Testis (tissue), 2 donors: Measurements from ENCODE around the gene ERO1B.

Experiments
- POLR2A ChIP-seq: fragments of 450-650 bp; IDR thresholded peaks from one replicate; pipeline ENCODE4 v1.6.1; 2017; ENCODE audit warnings: antibody characterized with exemption, mild to moderate bottlenecking, moderate library complexity
- TF ChIP-seq, protein P1 (sequence below), 3 experiments: fragments of 450-650 bp in 2 of 3; fragments of 200-600 bp in 1 of 3; sonication (generic) in 1 of 3; IDR thresholded peaks; one replicate each; pipeline ENCODE4 v1.5.1; 2016 to 2019; ENCODE audit warnings: antibody characterized with exemption in 3 of 3, mild to moderate bottlenecking in 2 of 3, moderate library complexity in 1 of 3

DNA sequence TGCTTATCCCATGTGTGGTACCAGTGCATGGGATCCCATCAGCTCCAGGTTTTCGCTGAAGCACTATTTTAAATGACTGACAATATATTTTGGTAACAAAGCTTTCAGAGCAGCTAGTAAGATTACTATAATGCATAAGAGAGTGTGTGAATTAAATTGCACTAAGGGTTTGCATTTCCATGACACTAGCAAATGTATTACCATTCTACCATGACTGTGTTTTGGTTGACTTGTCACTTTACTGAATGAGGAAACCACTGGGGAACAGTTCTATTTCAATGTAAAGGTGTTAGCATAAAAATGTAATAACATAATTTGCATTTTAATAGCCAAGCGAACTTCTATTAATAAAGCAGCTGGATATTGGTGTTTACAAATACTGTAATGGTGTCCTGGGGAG is 31.7 kb upstream of the ERO1B start:
- TF ChIP-seq, protein P1, sequence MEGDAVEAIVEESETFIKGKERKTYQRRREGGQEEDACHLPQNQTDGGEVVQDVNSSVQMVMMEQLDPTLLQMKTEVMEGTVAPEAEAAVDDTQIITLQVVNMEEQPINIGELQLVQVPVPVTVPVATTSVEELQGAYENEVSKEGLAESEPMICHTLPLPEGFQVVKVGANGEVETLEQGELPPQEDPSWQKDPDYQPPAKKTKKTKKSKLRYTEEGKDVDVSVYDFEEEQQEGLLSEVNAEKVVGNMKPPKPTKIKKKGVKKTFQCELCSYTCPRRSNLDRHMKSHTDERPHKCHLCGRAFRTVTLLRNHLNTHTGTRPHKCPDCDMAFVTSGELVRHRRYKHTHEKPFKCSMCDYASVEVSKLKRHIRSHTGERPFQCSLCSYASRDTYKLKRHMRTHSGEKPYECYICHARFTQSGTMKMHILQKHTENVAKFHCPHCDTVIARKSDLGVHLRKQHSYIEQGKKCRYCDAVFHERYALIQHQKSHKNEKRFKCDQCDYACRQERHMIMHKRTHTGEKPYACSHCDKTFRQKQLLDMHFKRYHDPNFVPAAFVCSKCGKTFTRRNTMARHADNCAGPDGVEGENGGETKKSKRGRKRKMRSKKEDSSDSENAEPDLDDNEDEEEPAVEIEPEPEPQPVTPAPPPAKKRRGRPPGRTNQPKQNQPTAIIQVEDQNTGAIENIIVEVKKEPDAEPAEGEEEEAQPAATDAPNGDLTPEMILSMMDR (IDR thresholded peaks at IDR 0.05) = no peak
- TF ChIP-seq POLR2A = no peak
